WTC11 (cell line): Measurements from ENCODE around the gene EIF4G2. TPM values are rescaled to one million over a fixed set of nuclear protein-coding genes. Genes with fewer than 3 reads are reported as not detected.
A peak's percentile ranks its signal among the peaks of the same experiment; 100 is the strongest.

Experiments
- ATAC-seq: fragments of 200-7000 bp; cut with Tn5 transposase; 2 replicates; pipeline ENCODE4 v1.10.0; 2021; ENCODE audit warnings: mild to moderate bottlenecking, moderate library complexity
- Bru-seq: library from RNA; stranded (reverse); fragments of 400-500 nt; gene quantifications from one replicate; lab custom pipeline; 2021; lab: Mats Ljungman, UMichigan
- CTCF ChIA-PET: fragments of 300-600 bp; sonication (Branson Sonifier 250); formaldehyde crosslinking; loops from one replicate; lab custom pipeline; 2021; ENCODE audit warnings: antibody characterized with exemption; lab: Charles Lee
- POLR2A ChIA-PET: fragments of 350-600 bp; sonication (Branson Sonifier 250); formaldehyde crosslinking; loops from one replicate; lab custom pipeline; 2021; ENCODE audit warnings: antibody characterized with exemption; lab: Charles Lee
- DNase-seq: peaks from one replicate; pipeline ENCODE4 v3.0.0; 2021; ENCODE audit warnings: low spot score
- H3K27ac Mint-ChIP-seq: 2 replicates; pipeline ENCODE4 v1.8.0; 2021; ENCODE audit warnings: mixed read lengths
- H3K27me3 Mint-ChIP-seq: 2 replicates; pipeline ENCODE4 v1.8.0; 2021; ENCODE audit warnings: low read depth, mild to moderate bottlenecking, moderate library complexity, mixed read lengths
- H3K36me3 Mint-ChIP-seq: 2 replicates; pipeline ENCODE4 v1.8.0; 2021; ENCODE audit warnings: mixed read lengths
- H3K4me1 Mint-ChIP-seq: 2 replicates; pipeline ENCODE4 v1.8.0; 2022; ENCODE audit warnings: mixed read lengths
- H3K4me3 Mint-ChIP-seq: 2 replicates; pipeline ENCODE4 v1.8.0; 2021; ENCODE audit warnings: mild to moderate bottlenecking, moderate library complexity, mixed read lengths
- H3K9me3 Mint-ChIP-seq: 2 replicates; pipeline ENCODE4 v1.8.0; 2021; ENCODE audit warnings: mixed read lengths
- ETV6 ChIP-seq: sonication (generic); formaldehyde crosslinking; IDR thresholded peaks from 2 replicates; pipeline ENCODE4 v1.8.1; 2022; ENCODE audit warnings: mild to moderate bottlenecking, missing genetic modification reagents
- FOXP1 ChIP-seq: sonication (generic); formaldehyde crosslinking; IDR thresholded peaks from 2 replicates; pipeline ENCODE4 v1.8.0; 2022; ENCODE audit warnings: missing genetic modification reagents, mild to moderate bottlenecking, moderate library complexity, borderline replicate concordance
- NFYB ChIP-seq: sonication (generic); formaldehyde crosslinking; conservative IDR thresholded peaks from 2 replicates; pipeline ENCODE4 v1.8.0; 2022; ENCODE audit warnings: low read depth, missing genetic modification reagents
- NR2C2 ChIP-seq: sonication (generic); formaldehyde crosslinking; IDR thresholded peaks from 2 replicates; pipeline ENCODE4 v1.8.0; 2022; ENCODE audit warnings: mild to moderate bottlenecking, missing genetic modification reagents
- RORB ChIP-seq: fragments of 250-450 bp; sonication (Bioruptor Pico); IDR thresholded peaks from 2 replicates; pipeline ENCODE4 v1.9.0; 2021; ENCODE audit warnings: mild to moderate bottlenecking
- SP1 ChIP-seq: sonication (generic); formaldehyde crosslinking; conservative IDR thresholded peaks from 2 replicates; pipeline ENCODE4 v1.8.1; 2022; ENCODE audit warnings: missing genetic modification reagents
- ZNF416 ChIP-seq: fragments of 250-450 bp; sonication (Bioruptor Pico); IDR thresholded peaks from 2 replicates; pipeline ENCODE4 v1.9.0; 2021; ENCODE audit warnings: mild to moderate bottlenecking, inconsistent platforms
- long read RNA-seq, 3 experiments: library from RNA in 1 of 3; library from capped mRNA in 1 of 3; library from polyadenylated mRNA in 1 of 3; unstranded in 2 of 3; stranded (forward) in 1 of 3; transcript quantifications; one replicate each; pipeline ENCODE4 v2.0.0, GENCODE V29; 2021
- total RNA-seq: library from RNA; stranded (reverse); gene quantifications from 3 replicates; pipeline ENCODE4 v1.2.3, GENCODE V29; 2021
- TF ChIP-seq, protein P1 (sequence below): fragments of 250-450 bp; sonication (Bioruptor Pico); IDR thresholded peaks from 2 replicates; pipeline ENCODE4 v1.9.0; 2021; ENCODE audit warnings: mild to moderate bottlenecking, borderline replicate concordance
- TF ChIP-seq, protein P2 (sequence below): sonication (generic); formaldehyde crosslinking; IDR thresholded peaks from 2 replicates; pipeline ENCODE4 v1.8.0; 2022; ENCODE audit warnings: mild to moderate bottlenecking, missing genetic modification reagents
- TF ChIP-seq, protein P3 (sequence below): sonication (generic); formaldehyde crosslinking; IDR thresholded peaks from 2 replicates; pipeline ENCODE4 v1.8.1; 2022; ENCODE audit warnings: missing genetic modification reagents, borderline replicate concordance
- TF ChIP-seq, protein P4 (sequence below): sonication (generic); formaldehyde crosslinking; IDR thresholded peaks from 2 replicates; pipeline ENCODE4 v1.8.1; 2023; ENCODE audit warnings: mild to moderate bottlenecking, moderate library complexity, missing genetic modification reagents
- TF ChIP-seq, protein P5 (sequence below): sonication (generic); formaldehyde crosslinking; conservative IDR thresholded peaks from 2 replicates; pipeline ENCODE4 v1.8.1; 2022; ENCODE audit warnings: mild to moderate bottlenecking, missing genetic modification reagents
- TF ChIP-seq, protein P6 (sequence below): sonication (generic); formaldehyde crosslinking; IDR thresholded peaks from 2 replicates; pipeline ENCODE4 v1.8.0; 2023; ENCODE audit warnings: missing genetic modification reagents, mild to moderate bottlenecking, borderline replicate concordance
- TF ChIP-seq, protein P7 (sequence below): sonication (generic); formaldehyde crosslinking; IDR thresholded peaks from 2 replicates; pipeline ENCODE4 v1.8.1; 2022; ENCODE audit warnings: mild to moderate bottlenecking, missing genetic modification reagents, moderate library complexity, borderline replicate concordance
- TF ChIP-seq, protein P8 (sequence below): fragments of 250-450 bp; sonication (Bioruptor Pico); IDR thresholded peaks from 2 replicates; pipeline ENCODE4 v1.8.0; 2021; ENCODE audit warnings: mild to moderate bottlenecking

The EIF4G2 gene
- total RNA-seq (779 to 918 TPM (median 906 TPM) in 3 replicates), Bru-seq, nascent RNA (percentile 99 among the genes with signal in this experiment)
- long read RNA-seq, experiment 1, full-length matches to known transcripts = 4,956 of 5,773 reads
- long read RNA-seq, experiment 1, partial matches to known transcripts = 392 of 5,773 reads
- long read RNA-seq, experiment 1, other reads (novel, unspliced or antisense) = 425 of 5,773 reads
- long read RNA-seq, experiment 2, transcript EIF4G2-204 (3 exons, 690 nt) = minor isoform, 21 of 832 reads
- long read RNA-seq, experiment 2, transcript EIF4G2-201 (22 exons, 3,978 nt) = major isoform, 199 of 832 reads
- long read RNA-seq, experiment 2, transcript EIF4G2-205 (21 exons, 3,654 nt) = minor isoform, 7 of 832 reads
- long read RNA-seq, experiment 2, partial matches to known transcripts = 282 of 832 reads
- long read RNA-seq, experiment 2, other reads (novel, unspliced or antisense) = 319 of 832 reads
- long read RNA-seq, experiment 3, full-length matches to known transcripts = 73 of 100 reads
- long read RNA-seq, experiment 3, partial matches to known transcripts = 17 of 100 reads
- long read RNA-seq, experiment 3, other reads (novel, unspliced or antisense) = 10 of 100 reads

DNA sequence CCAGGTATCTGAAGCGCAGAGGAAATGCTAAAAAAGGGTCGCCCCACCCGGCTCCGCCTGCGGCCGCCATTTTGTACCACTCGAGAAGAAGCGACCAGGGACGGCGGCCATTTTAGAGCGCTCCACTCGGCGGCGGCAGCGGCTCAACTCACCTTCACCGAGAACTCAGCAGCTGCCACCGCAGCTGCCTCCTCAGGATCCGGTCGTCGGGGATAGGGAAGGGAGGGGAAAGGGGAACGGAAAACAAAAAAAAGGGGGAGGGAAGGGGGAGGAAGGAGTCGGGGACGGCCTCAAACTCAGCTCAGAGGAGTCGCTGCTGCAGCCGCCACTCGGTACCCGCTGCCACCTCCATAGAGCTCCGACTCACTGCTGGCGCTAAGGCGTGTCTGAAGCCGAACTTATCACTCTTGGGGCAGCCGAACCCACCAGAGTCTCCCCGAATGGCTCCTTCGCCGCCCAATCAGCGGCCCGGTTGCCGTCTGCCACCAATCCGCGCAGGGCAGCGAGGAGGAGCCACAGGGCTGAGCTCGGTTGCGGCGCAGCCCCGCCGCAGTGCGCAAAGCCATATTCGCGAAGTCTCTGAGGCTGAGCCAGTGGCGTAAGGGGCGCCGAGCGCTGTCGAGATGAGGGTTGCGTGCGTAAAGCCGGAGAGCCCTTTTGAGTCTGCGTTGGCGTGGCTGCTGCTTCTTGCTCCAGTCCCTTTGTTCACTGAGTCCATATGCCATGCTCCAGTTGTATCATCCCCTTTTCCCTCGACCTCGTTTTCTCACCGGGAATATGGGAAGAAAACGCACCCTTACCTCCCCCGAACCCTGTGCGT is at the start of gene EIF4G2:
Gene EIF4G2, minus strand, starts transcription at position 374 of the 820 bp plus-strand sequence.
- peak within 1 kb of the TSS; percentile 90 for H3K4me3 Mint-ChIP-seq
- H3K27me3 Mint-ChIP-seq = no peaks in the 10 kb centered on the region
- TF ChIP-seq NR2C2 (CRISPR knock-in tag) = no peak
- TF ChIP-seq, protein P1, sequence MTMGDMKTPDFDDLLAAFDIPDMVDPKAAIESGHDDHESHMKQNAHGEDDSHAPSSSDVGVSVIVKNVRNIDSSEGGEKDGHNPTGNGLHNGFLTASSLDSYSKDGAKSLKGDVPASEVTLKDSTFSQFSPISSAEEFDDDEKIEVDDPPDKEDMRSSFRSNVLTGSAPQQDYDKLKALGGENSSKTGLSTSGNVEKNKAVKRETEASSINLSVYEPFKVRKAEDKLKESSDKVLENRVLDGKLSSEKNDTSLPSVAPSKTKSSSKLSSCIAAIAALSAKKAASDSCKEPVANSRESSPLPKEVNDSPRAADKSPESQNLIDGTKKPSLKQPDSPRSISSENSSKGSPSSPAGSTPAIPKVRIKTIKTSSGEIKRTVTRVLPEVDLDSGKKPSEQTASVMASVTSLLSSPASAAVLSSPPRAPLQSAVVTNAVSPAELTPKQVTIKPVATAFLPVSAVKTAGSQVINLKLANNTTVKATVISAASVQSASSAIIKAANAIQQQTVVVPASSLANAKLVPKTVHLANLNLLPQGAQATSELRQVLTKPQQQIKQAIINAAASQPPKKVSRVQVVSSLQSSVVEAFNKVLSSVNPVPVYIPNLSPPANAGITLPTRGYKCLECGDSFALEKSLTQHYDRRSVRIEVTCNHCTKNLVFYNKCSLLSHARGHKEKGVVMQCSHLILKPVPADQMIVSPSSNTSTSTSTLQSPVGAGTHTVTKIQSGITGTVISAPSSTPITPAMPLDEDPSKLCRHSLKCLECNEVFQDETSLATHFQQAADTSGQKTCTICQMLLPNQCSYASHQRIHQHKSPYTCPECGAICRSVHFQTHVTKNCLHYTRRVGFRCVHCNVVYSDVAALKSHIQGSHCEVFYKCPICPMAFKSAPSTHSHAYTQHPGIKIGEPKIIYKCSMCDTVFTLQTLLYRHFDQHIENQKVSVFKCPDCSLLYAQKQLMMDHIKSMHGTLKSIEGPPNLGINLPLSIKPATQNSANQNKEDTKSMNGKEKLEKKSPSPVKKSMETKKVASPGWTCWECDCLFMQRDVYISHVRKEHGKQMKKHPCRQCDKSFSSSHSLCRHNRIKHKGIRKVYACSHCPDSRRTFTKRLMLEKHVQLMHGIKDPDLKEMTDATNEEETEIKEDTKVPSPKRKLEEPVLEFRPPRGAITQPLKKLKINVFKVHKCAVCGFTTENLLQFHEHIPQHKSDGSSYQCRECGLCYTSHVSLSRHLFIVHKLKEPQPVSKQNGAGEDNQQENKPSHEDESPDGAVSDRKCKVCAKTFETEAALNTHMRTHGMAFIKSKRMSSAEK (CRISPR knock-in tag) = no peak
- TF ChIP-seq SP1 = peak; percentile 73
- TF ChIP-seq, protein P2, sequence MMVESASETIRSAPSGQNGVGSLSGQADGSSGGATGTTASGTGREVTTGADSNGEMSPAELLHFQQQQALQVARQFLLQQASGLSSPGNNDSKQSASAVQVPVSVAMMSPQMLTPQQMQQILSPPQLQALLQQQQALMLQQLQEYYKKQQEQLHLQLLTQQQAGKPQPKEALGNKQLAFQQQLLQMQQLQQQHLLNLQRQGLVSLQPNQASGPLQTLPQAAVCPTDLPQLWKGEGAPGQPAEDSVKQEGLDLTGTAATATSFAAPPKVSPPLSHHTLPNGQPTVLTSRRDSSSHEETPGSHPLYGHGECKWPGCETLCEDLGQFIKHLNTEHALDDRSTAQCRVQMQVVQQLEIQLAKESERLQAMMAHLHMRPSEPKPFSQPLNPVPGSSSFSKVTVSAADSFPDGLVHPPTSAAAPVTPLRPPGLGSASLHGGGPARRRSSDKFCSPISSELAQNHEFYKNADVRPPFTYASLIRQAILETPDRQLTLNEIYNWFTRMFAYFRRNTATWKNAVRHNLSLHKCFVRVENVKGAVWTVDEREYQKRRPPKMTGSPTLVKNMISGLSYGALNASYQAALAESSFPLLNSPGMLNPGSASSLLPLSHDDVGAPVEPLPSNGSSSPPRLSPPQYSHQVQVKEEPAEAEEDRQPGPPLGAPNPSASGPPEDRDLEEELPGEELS = peak; percentile 73; the same call in 1 of the 2 replicates
- TF ChIP-seq, protein P3, sequence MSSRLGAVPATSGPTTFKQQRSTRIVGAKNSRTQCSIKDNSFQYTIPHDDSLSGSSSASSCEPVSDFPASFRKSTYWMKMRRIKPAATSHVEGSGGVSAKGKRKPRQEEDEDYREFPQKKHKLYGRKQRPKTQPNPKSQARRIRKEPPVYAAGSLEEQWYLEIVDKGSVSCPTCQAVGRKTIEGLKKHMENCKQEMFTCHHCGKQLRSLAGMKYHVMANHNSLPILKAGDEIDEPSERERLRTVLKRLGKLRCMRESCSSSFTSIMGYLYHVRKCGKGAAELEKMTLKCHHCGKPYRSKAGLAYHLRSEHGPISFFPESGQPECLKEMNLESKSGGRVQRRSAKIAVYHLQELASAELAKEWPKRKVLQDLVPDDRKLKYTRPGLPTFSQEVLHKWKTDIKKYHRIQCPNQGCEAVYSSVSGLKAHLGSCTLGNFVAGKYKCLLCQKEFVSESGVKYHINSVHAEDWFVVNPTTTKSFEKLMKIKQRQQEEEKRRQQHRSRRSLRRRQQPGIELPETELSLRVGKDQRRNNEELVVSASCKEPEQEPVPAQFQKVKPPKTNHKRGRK (CRISPR knock-in tag) = no peak
- peak; percentile 76 for TF ChIP-seq NFYB (CRISPR knock-in tag)
- TF ChIP-seq, protein P4, sequence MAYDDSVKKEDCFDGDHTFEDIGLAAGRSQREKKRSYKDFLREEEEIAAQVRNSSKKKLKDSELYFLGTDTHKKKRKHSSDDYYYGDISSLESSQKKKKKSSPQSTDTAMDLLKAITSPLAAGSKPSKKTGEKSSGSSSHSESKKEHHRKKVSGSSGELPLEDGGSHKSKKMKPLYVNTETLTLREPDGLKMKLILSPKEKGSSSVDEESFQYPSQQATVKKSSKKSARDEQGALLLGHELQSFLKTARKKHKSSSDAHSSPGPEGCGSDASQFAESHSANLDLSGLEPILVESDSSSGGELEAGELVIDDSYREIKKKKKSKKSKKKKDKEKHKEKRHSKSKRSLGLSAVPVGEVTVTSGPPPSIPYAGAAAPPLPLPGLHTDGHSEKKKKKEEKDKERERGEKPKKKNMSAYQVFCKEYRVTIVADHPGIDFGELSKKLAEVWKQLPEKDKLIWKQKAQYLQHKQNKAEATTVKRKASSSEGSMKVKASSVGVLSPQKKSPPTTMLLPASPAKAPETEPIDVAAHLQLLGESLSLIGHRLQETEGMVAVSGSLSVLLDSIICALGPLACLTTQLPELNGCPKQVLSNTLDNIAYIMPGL = no peak
- TF ChIP-seq, protein P5, sequence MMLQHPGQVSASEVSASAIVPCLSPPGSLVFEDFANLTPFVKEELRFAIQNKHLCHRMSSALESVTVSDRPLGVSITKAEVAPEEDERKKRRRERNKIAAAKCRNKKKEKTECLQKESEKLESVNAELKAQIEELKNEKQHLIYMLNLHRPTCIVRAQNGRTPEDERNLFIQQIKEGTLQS (CRISPR knock-in tag) = no peak
- TF ChIP-seq RORB (CRISPR knock-in tag) = no peak
- TF ChIP-seq, protein P6, sequence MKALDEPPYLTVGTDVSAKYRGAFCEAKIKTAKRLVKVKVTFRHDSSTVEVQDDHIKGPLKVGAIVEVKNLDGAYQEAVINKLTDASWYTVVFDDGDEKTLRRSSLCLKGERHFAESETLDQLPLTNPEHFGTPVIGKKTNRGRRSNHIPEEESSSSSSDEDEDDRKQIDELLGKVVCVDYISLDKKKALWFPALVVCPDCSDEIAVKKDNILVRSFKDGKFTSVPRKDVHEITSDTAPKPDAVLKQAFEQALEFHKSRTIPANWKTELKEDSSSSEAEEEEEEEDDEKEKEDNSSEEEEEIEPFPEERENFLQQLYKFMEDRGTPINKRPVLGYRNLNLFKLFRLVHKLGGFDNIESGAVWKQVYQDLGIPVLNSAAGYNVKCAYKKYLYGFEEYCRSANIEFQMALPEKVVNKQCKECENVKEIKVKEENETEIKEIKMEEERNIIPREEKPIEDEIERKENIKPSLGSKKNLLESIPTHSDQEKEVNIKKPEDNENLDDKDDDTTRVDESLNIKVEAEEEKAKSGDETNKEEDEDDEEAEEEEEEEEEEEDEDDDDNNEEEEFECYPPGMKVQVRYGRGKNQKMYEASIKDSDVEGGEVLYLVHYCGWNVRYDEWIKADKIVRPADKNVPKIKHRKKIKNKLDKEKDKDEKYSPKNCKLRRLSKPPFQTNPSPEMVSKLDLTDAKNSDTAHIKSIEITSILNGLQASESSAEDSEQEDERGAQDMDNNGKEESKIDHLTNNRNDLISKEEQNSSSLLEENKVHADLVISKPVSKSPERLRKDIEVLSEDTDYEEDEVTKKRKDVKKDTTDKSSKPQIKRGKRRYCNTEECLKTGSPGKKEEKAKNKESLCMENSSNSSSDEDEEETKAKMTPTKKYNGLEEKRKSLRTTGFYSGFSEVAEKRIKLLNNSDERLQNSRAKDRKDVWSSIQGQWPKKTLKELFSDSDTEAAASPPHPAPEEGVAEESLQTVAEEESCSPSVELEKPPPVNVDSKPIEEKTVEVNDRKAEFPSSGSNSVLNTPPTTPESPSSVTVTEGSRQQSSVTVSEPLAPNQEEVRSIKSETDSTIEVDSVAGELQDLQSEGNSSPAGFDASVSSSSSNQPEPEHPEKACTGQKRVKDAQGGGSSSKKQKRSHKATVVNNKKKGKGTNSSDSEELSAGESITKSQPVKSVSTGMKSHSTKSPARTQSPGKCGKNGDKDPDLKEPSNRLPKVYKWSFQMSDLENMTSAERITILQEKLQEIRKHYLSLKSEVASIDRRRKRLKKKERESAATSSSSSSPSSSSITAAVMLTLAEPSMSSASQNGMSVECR = peak; percentile 8; the same call in 1 of the 2 replicates
- TF ChIP-seq ZNF416 (CRISPR knock-in tag) = no peak
- TF ChIP-seq, protein P7, sequence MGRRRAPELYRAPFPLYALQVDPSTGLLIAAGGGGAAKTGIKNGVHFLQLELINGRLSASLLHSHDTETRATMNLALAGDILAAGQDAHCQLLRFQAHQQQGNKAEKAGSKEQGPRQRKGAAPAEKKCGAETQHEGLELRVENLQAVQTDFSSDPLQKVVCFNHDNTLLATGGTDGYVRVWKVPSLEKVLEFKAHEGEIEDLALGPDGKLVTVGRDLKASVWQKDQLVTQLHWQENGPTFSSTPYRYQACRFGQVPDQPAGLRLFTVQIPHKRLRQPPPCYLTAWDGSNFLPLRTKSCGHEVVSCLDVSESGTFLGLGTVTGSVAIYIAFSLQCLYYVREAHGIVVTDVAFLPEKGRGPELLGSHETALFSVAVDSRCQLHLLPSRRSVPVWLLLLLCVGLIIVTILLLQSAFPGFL (CRISPR knock-in tag) = no peak
- TF ChIP-seq FOXP1 (CRISPR knock-in tag) = no peak
- TF ChIP-seq ETV6 (CRISPR knock-in tag) = peak; percentile 88
- TF ChIP-seq, protein P8, sequence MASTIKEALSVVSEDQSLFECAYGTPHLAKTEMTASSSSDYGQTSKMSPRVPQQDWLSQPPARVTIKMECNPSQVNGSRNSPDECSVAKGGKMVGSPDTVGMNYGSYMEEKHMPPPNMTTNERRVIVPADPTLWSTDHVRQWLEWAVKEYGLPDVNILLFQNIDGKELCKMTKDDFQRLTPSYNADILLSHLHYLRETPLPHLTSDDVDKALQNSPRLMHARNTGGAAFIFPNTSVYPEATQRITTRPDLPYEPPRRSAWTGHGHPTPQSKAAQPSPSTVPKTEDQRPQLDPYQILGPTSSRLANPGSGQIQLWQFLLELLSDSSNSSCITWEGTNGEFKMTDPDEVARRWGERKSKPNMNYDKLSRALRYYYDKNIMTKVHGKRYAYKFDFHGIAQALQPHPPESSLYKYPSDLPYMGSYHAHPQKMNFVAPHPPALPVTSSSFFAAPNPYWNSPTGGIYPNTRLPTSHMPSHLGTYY (CRISPR knock-in tag) = no peak

More for the DNA sequence above, at the start of gene EIF4G2:
- Mint-ChIP-seq H3K36me3 (peaks cover 42% of the 10 kb centered on the region), H3K4me1 (peaks cover 28% of the 10 kb centered on the region), H3K27ac (peak within 1 kb of the TSS; percentile 98), H3K9me3 (no peaks in the 10 kb centered on the region)
- POLR2A ChIA-PET = interaction anchor here (0.5 to 7.1 kb wide), 36 partner anchors 8 to 957 kb away, joined by 3 to 130 read pairs (median 6); partner anchors contain the start of genes CTR9, RNF141 and ZBED5
- CTCF ChIA-PET = interaction anchor here (0.6 to 2.9 kb wide), 19 partner anchors 16 to 339 kb away, joined by 3 to 29 read pairs (median 5); partner anchors contain the start of genes CTR9 and ZBED5
- ATAC-seq = peak; percentile 95
- peak; percentile 97 for DNase-seq
